GM18867 (cell line): ENCODE measurements around the gene LIPC.
"Not testable (repeated sequence)": the region's sequence is repeated elsewhere in the genome, so short reads cannot be mapped to it uniquely, and the experiment has no call there.

Source experiments
- ATAC-seq: cut with Tn5 transposase; IDR thresholded peaks from one replicate; pipeline ENCODE4 v1.9.1; 2021; ENCODE audit warnings: mild to moderate bottlenecking, moderate library complexity; ENCODE audit not compliant: unreplicated experiment

Gene LIPC

GRCh38 chr15:58602823-58603222 is 171.0 kb downstream of the LIPC start:
- ATAC-seq, result no peak

- ATAC-seq, result not testable (repeated sequence)
These were observed 172.1 kb downstream of the LIPC start for GRCh38 chr15:58603927-58604326.

- ATAC-seq, result no peak
These were observed 172.7 kb downstream of the LIPC start for GRCh38 chr15:58604455-58604923.

GRCh38 chr15:58605931-58606530 is 174.2 kb downstream of the LIPC start:
- ATAC-seq, result no peak

- ATAC-seq, result no peak
These were observed 174.8 kb downstream of the LIPC start for GRCh38 chr15:58606577-58607080.

GRCh38 chr15:58608129-58608590 is 176.4 kb downstream of the LIPC start:
- ATAC-seq, result no peak

GRCh38 chr15:58608711-58609110 is 176.9 kb downstream of the LIPC start:
- no peak for ATAC-seq

- no peak for ATAC-seq
These were observed 180.2 kb downstream of the LIPC start for GRCh38 chr15:58611731-58612676.

- ATAC-seq, result no peak
These were observed 184.4 kb downstream of the LIPC start for GRCh38 chr15:58616171-58616570.
